NT2/D1 (cell line): ENCODE data around the gene C1QTNF3.
"Not testable (repeated sequence)": the region's sequence is repeated elsewhere in the genome, so short reads cannot be mapped to it uniquely, and the experiment has no call there.

Source experiments
- DNase-seq: peaks from one replicate; pipeline ENCODE4 v3.0.0-alpha.2; 2011; ENCODE audit warnings: low read depth, low spot score
- H3K27me3 ChIP-seq: 2 replicates; pipeline ENCODE4 v1.6.0; 2011; ENCODE audit warnings: mild to moderate bottlenecking; ENCODE audit not compliant: insufficient read length, insufficient read depth
- H3K36me3 ChIP-seq: 2 replicates; pipeline ENCODE4 v1.6.1; 2011; ENCODE audit warnings: mild to moderate bottlenecking, low read length, mixed read lengths; ENCODE audit not compliant: insufficient read depth, insufficient read length
- H3K4me1 ChIP-seq: 2 replicates; pipeline ENCODE4 v1.5.1; 2011; ENCODE audit not compliant: insufficient read depth, insufficient read length
- H3K4me3 ChIP-seq: 2 replicates; pipeline ENCODE4 v1.5.1; 2011; ENCODE audit warnings: low read depth; ENCODE audit not compliant: insufficient read length
- H3K9ac ChIP-seq: 2 replicates; pipeline ENCODE4 v1.6.0; 2011; ENCODE audit warnings: low read depth; ENCODE audit not compliant: insufficient read length
- H3K9me3 ChIP-seq: 2 replicates; pipeline ENCODE4 v1.5.1; 2011; ENCODE audit warnings: mild to moderate bottlenecking, low read length; ENCODE audit not compliant: insufficient read depth
- SUZ12 ChIP-seq: IDR thresholded peaks from 2 replicates; pipeline ENCODE4 v1.6.1; 2011; ENCODE audit not compliant: insufficient read length, insufficient read depth; ENCODE audit errors: extremely low read depth
- YY1 ChIP-seq: IDR thresholded peaks from 2 replicates; pipeline ENCODE4 v1.6.1; 2011; ENCODE audit not compliant: insufficient read length, insufficient read depth
- ZNF274 ChIP-seq: IDR thresholded peaks from 2 replicates; pipeline ENCODE4 v1.6.1; 2011; ENCODE audit warnings: mild to moderate bottlenecking, low read depth, low read length

Gene C1QTNF3

GRCh38 chr5:34016222-34016621 is 26.8 kb downstream of the C1QTNF3 start:
- no peaks in the 10 kb centered on the region for H3K4me1 ChIP-seq
- no peak for TF ChIP-seq ZNF274
- no peak for TF ChIP-seq YY1
- TF ChIP-seq SUZ12, result no peak
- H3K9me3 ChIP-seq, result no peaks in the 10 kb centered on the region
- H3K27me3 ChIP-seq, result no peaks in the 10 kb centered on the region
- H3K9ac ChIP-seq, result no peak overlapping the region
- no peak overlapping the region for H3K4me3 ChIP-seq
- DNase-seq, result no peak
- H3K36me3 ChIP-seq, result no peaks in the 10 kb centered on the region

GRCh38 chr5:34015120-34015822 is 27.7 kb downstream of the C1QTNF3 start:
- no peak overlapping the region for H3K4me3 ChIP-seq
- no peaks in the 10 kb centered on the region for H3K27me3 ChIP-seq
- H3K36me3 ChIP-seq, result no peaks in the 10 kb centered on the region
- H3K4me1 ChIP-seq, result no peaks in the 10 kb centered on the region
- TF ChIP-seq SUZ12 (no peak), ZNF274 (no peak), YY1 (no peak)
- H3K9ac ChIP-seq, result no peak overlapping the region
- DNase-seq, result no peak
- no peaks in the 10 kb centered on the region for H3K9me3 ChIP-seq

- TF ChIP-seq YY1 (no peak), ZNF274 (no peak), SUZ12 (no peak)
- no peaks in the 10 kb centered on the region for H3K27me3 ChIP-seq
- no peaks in the 10 kb centered on the region for H3K9me3 ChIP-seq
- no peaks in the 10 kb centered on the region for H3K36me3 ChIP-seq
- no peak for DNase-seq
- no peak overlapping the region for H3K9ac ChIP-seq
- H3K4me1 ChIP-seq, result no peaks in the 10 kb centered on the region
- no peak overlapping the region for H3K4me3 ChIP-seq
Measured at GRCh38 chr5:34014626-34015025, 28.4 kb downstream of the C1QTNF3 start.

GRCh38 chr5:34013547-34013946 is 29.5 kb downstream of the C1QTNF3 start:
- TF ChIP-seq ZNF274 (no peak), YY1 (no peak)
- Histone ChIP-seq H3K36me3 (no peaks in the 10 kb centered on the region), H3K27me3 (no peaks in the 10 kb centered on the region), H3K9me3 (no peaks in the 10 kb centered on the region), H3K4me3 (no peak overlapping the region), H3K9ac (no peak overlapping the region), H3K4me1 (no peaks in the 10 kb centered on the region)
- no peak for DNase-seq

- Histone ChIP-seq H3K9ac (no peak overlapping the region), H3K4me1 (no peaks in the 10 kb centered on the region), H3K36me3 (no peaks in the 10 kb centered on the region), H3K27me3 (no peaks in the 10 kb centered on the region), H3K9me3 (no peaks in the 10 kb centered on the region), H3K4me3 (no peak overlapping the region)
- no peak for DNase-seq
- TF ChIP-seq SUZ12 (no peak), ZNF274 (no peak)
Measured at GRCh38 chr5:34012791-34013190, 30.2 kb downstream of the C1QTNF3 start.

GRCh38 chr5:34011536-34011935 is 31.5 kb downstream of the C1QTNF3 start:
- H3K9me3 ChIP-seq, result no peaks in the 10 kb centered on the region

GRCh38 chr5:34010146-34010545 is 32.9 kb downstream of the C1QTNF3 start:
- H3K27me3 ChIP-seq, result not testable (repeated sequence)

More at GRCh38 chr5:34011536-34011935, 31.5 kb downstream of the C1QTNF3 start:
- no peak overlapping the region for H3K9ac ChIP-seq
- DNase-seq, result no peak
- H3K27me3 ChIP-seq, result no peaks in the 10 kb centered on the region
- no peak overlapping the region for H3K4me3 ChIP-seq
- TF ChIP-seq ZNF274 (no peak), SUZ12 (no peak), YY1 (no peak)
- H3K4me1 ChIP-seq, result no peaks in the 10 kb centered on the region
- no peaks in the 10 kb centered on the region for H3K36me3 ChIP-seq

GRCh38 chr5:34009610-34010009 is 33.4 kb downstream of the C1QTNF3 start:
- Histone ChIP-seq H3K36me3 (no peaks in the 10 kb centered on the region), H3K4me1 (no peaks in the 10 kb centered on the region), H3K27me3 (no peaks in the 10 kb centered on the region), H3K9me3 (no peaks in the 10 kb centered on the region), H3K9ac (no peak overlapping the region), H3K4me3 (no peak overlapping the region)
- TF ChIP-seq SUZ12, result no peak
- DNase-seq, result no peak

More at GRCh38 chr5:34010146-34010545, 32.9 kb downstream of the C1QTNF3 start:
- H3K4me3 ChIP-seq, DNase-seq, H3K4me1 ChIP-seq, H3K9me3 ChIP-seq, H3K36me3 ChIP-seq, H3K9ac ChIP-seq: not testable (repeated sequence)
